Thyroid gland (tissue), 4 donors: ENCODE results near the gene TLE5. TPM values are rescaled to one million over a fixed set of nuclear protein-coding genes. Genes with fewer than 3 reads are reported as not detected.
A peak's percentile ranks its signal among the peaks of the same experiment; 100 is the strongest.

Source experiments
- DNase-seq, 2 donors: peaks; one replicate each; pipeline ENCODE4 v3.0.0-alpha.2; 2019
- H3K27ac ChIP-seq, 3 donors: fragments of 200-600 bp; sonication (generic); 1 replicate in 2 of 3; 2 replicates in 1 of 3; pipeline ENCODE4 v1.5.1; 2016 to 2019; ENCODE audit warnings: mild to moderate bottlenecking in 1 of 3, moderate library complexity in 1 of 3
- H3K27me3 ChIP-seq: fragments of 200-600 bp; sonication (generic); one replicate; pipeline ENCODE4 v1.5.1; 2019
- H3K36me3 ChIP-seq, 2 donors: fragments of 200-600 bp; sonication (generic); one replicate each; pipeline ENCODE4 v1.5.1; 2016 to 2019
- H3K4me1 ChIP-seq, 2 donors: fragments of 200-600 bp; sonication (generic); one replicate each; pipeline ENCODE4 v1.5.1; 2017 to 2019
- H3K4me3 ChIP-seq, 3 donors: fragments of 200-600 bp; sonication (generic); replicated peaks in 1 of 3; 1 replicate in 2 of 3; 2 replicates in 1 of 3; pipeline ENCODE4 v1.5.1; 2016; ENCODE audit warnings: mild to moderate bottlenecking in 1 of 3
- H3K9me3 ChIP-seq: fragments of 200-600 bp; sonication (generic); one replicate; pipeline ENCODE4 v1.5.1; 2017
- CTCF ChIP-seq, 6 experiments: fragments of 200-600 bp in 3 of 6; fragments of 450-650 bp in 3 of 6; sonication (generic) in 3 of 6; IDR thresholded peaks; one replicate each; pipeline ENCODE4 v1.5.1; 2016 to 2019; ENCODE audit warnings: antibody characterized with exemption in 6 of 6, mild to moderate bottlenecking in 2 of 6, inconsistent platforms in 1 of 6, moderate library complexity in 1 of 6
- POLR2A ChIP-seq, 2 donors: fragments of 450-650 bp; IDR thresholded peaks; one replicate each; pipeline ENCODE4 v1.6.1; 2017; ENCODE audit warnings: antibody characterized with exemption in 2 of 2, mild to moderate bottlenecking in 2 of 2, moderate library complexity in 1 of 2
- WGBS, 2 donors: methylation state at CpG; one replicate each; pipeline ENCODE4 v1.1.5; 2017; 5-methylcytosine and 5-hydroxymethylcytosine counted together
- intact Hi-C: fragments of 100-400 bp; cut with DNase I; formaldehyde crosslinking; loops from one replicate; pipeline ENCODE4 v1.15.1; 2023
- total RNA-seq, 4 donors: library from RNA; depleted of rRNA; stranded (reverse); fragments of >200 nt; gene quantifications; one replicate each; pipeline ENCODE4 v1.2.3, GENCODE V29; 2016

TLE5 gene
- total RNA-seq, 4 donors from 2014 or later: 398 to 892 (median 498) TPM

DNA sequence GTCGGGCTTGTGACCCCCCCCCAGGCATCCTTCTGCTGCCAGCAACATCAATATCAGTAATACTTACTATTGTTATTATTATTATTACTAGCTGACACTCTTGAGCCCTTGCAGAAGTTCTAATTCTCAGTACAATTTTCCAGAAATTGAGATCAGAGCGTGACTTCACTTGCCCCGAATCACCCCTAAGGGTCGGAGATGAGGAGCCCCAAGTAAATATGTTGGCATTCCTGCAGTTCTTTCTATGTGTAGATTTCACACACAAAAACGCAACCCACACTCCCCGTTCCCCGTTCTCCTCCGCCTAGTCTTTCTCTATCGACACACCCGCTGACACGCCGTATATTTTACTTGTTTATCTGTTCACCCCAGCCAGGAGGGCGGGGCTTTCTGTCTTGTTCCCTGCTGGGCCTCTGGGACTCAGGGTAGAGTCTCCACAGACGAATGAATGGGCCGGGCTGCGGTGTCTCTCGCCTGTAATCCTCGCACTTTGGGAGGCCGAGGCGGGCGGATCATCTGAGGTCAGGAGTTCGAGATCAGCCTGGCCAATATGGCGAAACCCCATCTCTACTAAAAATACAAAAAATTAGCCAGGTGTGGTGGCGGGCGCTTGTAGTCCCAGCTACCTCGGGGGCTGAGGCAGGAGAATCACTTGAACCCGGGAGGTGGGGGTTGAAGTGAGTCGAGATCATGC is 14.7 kb downstream of the TLE5 start:
- Histone ChIP-seq H3K4me3 (peak overlapping the region in 2 of 3 donors; percentile 22 to 37), H3K4me1 (peaks cover 9 to 15% of the 10 kb centered on the region in 2 donors), H3K36me3 (no peaks in the 10 kb centered on the region), H3K9me3 (no peaks in the 10 kb centered on the region), H3K27me3 (no peaks in the 10 kb centered on the region), H3K27ac (peak overlapping the region; percentile 69 to 80 (median 75))
- TF ChIP-seq POLR2A (IDR thresholded peaks at IDR 0.05) (peak in 1 of 2 donors; percentile 37), CTCF (IDR thresholded peaks at IDR 0.05) (no peak)
- 18 to 22% methylated on average over 28 of the region's 28 CpGs for WGBS, 2 donors
- DNase-seq: peak; percentile 81 to 83
- intact Hi-C loops: loop anchor here (5.0 kb wide), 1 partner anchor 75 kb away; no protein-coding TSS in a partner anchor

DNA sequence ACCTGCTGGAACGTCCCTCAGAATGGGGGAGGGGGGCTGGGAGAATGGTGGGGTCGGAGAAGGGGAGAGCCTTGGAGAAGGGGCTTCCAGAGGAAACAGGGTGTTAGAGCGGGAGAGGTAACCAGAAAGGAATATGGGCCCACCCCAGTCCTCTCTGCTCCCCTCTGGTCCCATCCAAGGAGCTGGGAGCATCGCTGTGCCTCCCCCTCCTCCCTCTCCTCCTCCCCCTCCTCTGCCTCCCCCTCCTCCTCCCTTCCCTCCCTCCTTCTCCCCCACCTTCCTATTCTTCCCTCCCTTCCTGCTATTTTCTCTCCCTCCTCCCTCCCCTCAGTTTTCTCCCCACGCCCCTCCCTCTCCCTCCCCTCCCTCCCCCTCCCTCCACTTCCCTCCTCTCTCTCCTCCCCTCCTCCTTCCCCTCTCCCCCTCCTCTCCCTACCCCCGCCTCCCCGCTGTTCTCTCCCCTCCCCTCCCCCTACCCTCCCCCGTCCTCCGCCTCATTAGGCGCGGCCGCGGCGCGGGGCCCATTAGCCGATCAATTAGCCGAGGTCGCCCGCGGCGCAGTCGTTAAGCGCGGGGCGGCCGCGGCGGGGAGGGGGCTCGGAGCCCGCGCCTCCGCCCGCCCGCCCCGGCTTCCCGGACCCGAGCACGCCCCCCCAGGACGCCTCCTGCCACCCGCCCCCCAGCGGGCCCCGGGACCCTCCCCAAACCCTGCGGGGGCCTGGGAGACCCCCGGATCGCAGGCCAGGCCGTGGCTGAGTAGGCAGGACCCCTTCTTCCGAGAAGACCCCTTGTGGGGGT is 15.4 kb downstream of the TLE5 start:
- H3K36me3 ChIP-seq: no peaks in the 10 kb centered on the region
- DNase-seq: peak; percentile 53 to 59
- H3K4me3 ChIP-seq: peak overlapping the region in 2 of 3 donors; percentile 22 to 37
- WGBS, 2 donors: 22 to 27% methylated on average over 5 of the region's 47 CpGs
- no peaks in the 10 kb centered on the region for H3K27me3 ChIP-seq
- no peak for TF ChIP-seq POLR2A (IDR thresholded peaks at IDR 0.05)
- no peak for TF ChIP-seq CTCF (IDR thresholded peaks at IDR 0.05)
- H3K27ac ChIP-seq: peak overlapping the region; percentile 69 to 80 (median 75)
- intact Hi-C loops: loop anchor here (5.0 kb wide), 1 partner anchor 75 kb away; no protein-coding TSS in a partner anchor
- no peaks in the 10 kb centered on the region for H3K9me3 ChIP-seq
- peaks cover 9 to 15% of the 10 kb centered on the region in 2 donors for H3K4me1 ChIP-seq

- Histone ChIP-seq H3K4me1 (peaks cover 7 to 16% of the 10 kb centered on the region in 2 donors), H3K36me3 (no peaks in the 10 kb centered on the region), H3K9me3 (no peaks in the 10 kb centered on the region), H3K4me3 (no peak overlapping the region), H3K27ac (peak overlapping the region; percentile 29 to 75 (median 30)), H3K27me3 (no peaks in the 10 kb centered on the region)
- 56 to 64% methylated on average over 11 to 13 of the region's 16 CpGs for WGBS, 2 donors
- TF ChIP-seq CTCF (IDR thresholded peaks at IDR 0.05) (no peak), POLR2A (IDR thresholded peaks at IDR 0.05) (no peak)
- DNase-seq: no peak
- intact Hi-C loops: loop anchor here (5.0 kb wide), 1 partner anchor 74 kb away; no protein-coding TSS in a partner anchor
Measured at GRCh38 chr19:3045885-3046697, 16.2 kb downstream of the TLE5 start.

GRCh38 chr19:3045191-3045590 is 17.1 kb downstream of the TLE5 start:
- H3K9me3 ChIP-seq: no peaks in the 10 kb centered on the region
- TF ChIP-seq POLR2A (IDR thresholded peaks at IDR 0.05) (no peak), CTCF (IDR thresholded peaks at IDR 0.05) (no peak)
- H3K36me3 ChIP-seq: no peaks in the 10 kb centered on the region
- intact Hi-C loops: loop anchor here (5.0 kb wide), 1 partner anchor 73 kb away; no protein-coding TSS in a partner anchor
- H3K27ac ChIP-seq: no peak overlapping the region
- H3K4me3 ChIP-seq: no peak overlapping the region
- 95 to 96% methylated on average over 6 of the region's 6 CpGs for WGBS, 2 donors
- peak in 1 of 2 donors; percentile 32 for DNase-seq
- no peaks in the 10 kb centered on the region for H3K27me3 ChIP-seq
- peaks cover 4 to 10% of the 10 kb centered on the region in 2 donors for H3K4me1 ChIP-seq
